ENCODE results near the gene SSBP2. TPM values are rescaled to one million over a fixed set of nuclear protein-coding genes. Genes with fewer than 3 reads are reported as not detected.

Gene SSBP2
- total and polyA plus RNA-seq, 8 donors, result 0.87 to 86.2 (median 24.6) TPM

- no peak overlapping the region for H3K27ac ChIP-seq
- no peak overlapping the region for H3K4me3 ChIP-seq
- H3K4me1 ChIP-seq, result peaks cover 0 to 13% (median 4%) of the 10 kb centered on the region in 4 donors
- DNase-seq, result no peak
- no peaks in the 10 kb centered on the region for H3K9me3 ChIP-seq
- WGBS, 5 donors, result 87 to 94% (median 93%) methylated on average over 4 of the region's 4 CpGs
- no peaks in the 10 kb centered on the region for H3K36me3 ChIP-seq
- TF ChIP-seq POLR2A (IDR thresholded peaks at IDR 0.05), result no peak
- no peak for TF ChIP-seq CTCF (IDR thresholded peaks at IDR 0.05)
- no peaks in the 10 kb centered on the region for H3K27me3 ChIP-seq
- intact Hi-C loops (cut with DNase I; ENCODE audit: low total_unique reads), result no loop called here
Measured at GRCh38 chr5:81763294-81763928, 12.5 kb upstream of the SSBP2 start.

GRCh38 chr5:81762853-81763252, 12.0 kb upstream of the SSBP2 start:
- TF ChIP-seq POLR2A (IDR thresholded peaks at IDR 0.05) (no peak), EP300 (IDR thresholded peaks at IDR 0.05) (no peak), POLR2AphosphoS5 (IDR thresholded peaks at IDR 0.05) (no peak), CTCF (IDR thresholded peaks at IDR 0.05) (no peak)
- DNase-seq, result no peak
- Histone ChIP-seq H3K4me3 (no peak overlapping the region), H3K27me3 (no peaks in the 10 kb centered on the region), H3K36me3 (no peaks in the 10 kb centered on the region), H3K9me3 (no peaks in the 10 kb centered on the region), H3K4me1 (peaks cover 0 to 8% (median 1%) of the 10 kb centered on the region in 4 donors), H3K27ac (no peak overlapping the region)
- WGBS, 5 donors, result 74 to 84% (median 75%) methylated on average over 4 of the region's 4 CpGs
- intact Hi-C loops (cut with DNase I; ENCODE audit: low total_unique reads), result no loop called here

DNA sequence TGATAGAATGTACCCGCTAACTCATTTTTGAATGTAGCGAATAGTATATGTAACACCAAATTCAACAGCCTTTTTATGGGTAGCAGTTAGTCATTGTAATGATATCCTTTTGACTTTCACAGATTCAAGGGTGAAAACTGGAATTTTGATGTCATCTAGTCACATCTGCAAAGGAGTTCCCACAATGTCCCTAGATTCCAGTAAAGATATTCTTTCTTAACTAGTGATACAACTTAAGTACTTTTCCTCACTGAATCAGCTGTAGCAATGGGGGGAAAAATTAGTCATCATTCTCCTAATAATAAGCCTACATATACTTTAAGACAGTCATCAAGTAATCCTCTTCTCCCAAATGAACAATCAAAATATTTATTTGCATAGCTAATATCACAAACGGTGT, 11.5 kb upstream of the SSBP2 start:
- Histone ChIP-seq H3K27ac (no peak overlapping the region), H3K9me3 (no peaks in the 10 kb centered on the region), H3K4me1 (peaks cover 0 to 4% (median 0%) of the 10 kb centered on the region in 4 donors), H3K4me3 (no peak overlapping the region), H3K36me3 (no peaks in the 10 kb centered on the region), H3K27me3 (no peaks in the 10 kb centered on the region)
- WGBS, 5 donors, result 72 to 81% (median 79%) methylated on average over 3 of the region's 3 CpGs
- intact Hi-C loops (cut with DNase I; ENCODE audit: low total_unique reads), result no loop called here
- DNase-seq, result no peak
- TF ChIP-seq POLR2A (IDR thresholded peaks at IDR 0.05) (no peak), CTCF (IDR thresholded peaks at IDR 0.05) (no peak), POLR2AphosphoS5 (IDR thresholded peaks at IDR 0.05) (no peak), EP300 (IDR thresholded peaks at IDR 0.05) (no peak)

- no peaks in the 10 kb centered on the region for H3K27me3 ChIP-seq
- no peak for DNase-seq
- no peaks in the 10 kb centered on the region for H3K4me1 ChIP-seq
- H3K9me3 ChIP-seq, result no peaks in the 10 kb centered on the region
- 91 to 97% (median 96%) methylated on average over 1 of the region's 1 CpG for WGBS, 5 donors
- H3K36me3 ChIP-seq, result no peaks in the 10 kb centered on the region
- no peak overlapping the region for H3K4me3 ChIP-seq
- intact Hi-C loops (cut with DNase I; ENCODE audit: low total_unique reads), result no loop called here
- TF ChIP-seq CTCF (IDR thresholded peaks at IDR 0.05), result no peak
- TF ChIP-seq EP300 (IDR thresholded peaks at IDR 0.05), result no peak
- TF ChIP-seq POLR2AphosphoS5 (IDR thresholded peaks at IDR 0.05), result no peak
- H3K27ac ChIP-seq, result no peak overlapping the region
Measured at GRCh38 chr5:81761970-81762369, 11.1 kb upstream of the SSBP2 start.

Data from stomach (tissue), 9 donors.